NCI-H774 (cell line): ENCODE data around the gene VSNL1.

Experiments used
- DNase-seq: peaks from one replicate; lab custom pipeline; 2025; lab: John Stamatoyannopoulos, UW

Gene VSNL1

GRCh38 chr2:17614174-17614930, 73.9 kb downstream of the VSNL1 start:
- no peak for DNase-seq

- no peak for DNase-seq
These were observed 74.7 kb downstream of the VSNL1 start for GRCh38 chr2:17615147-17615546.

GRCh38 chr2:17615728-17616351, 75.3 kb downstream of the VSNL1 start:
- DNase-seq = no peak

GRCh38 chr2:17616405-17616804, 75.9 kb downstream of the VSNL1 start:
- DNase-seq = no peak

GRCh38 chr2:17617516-17617915, 77.0 kb downstream of the VSNL1 start:
- DNase-seq = no peak

- DNase-seq = no peak
These were observed 77.5 kb downstream of the VSNL1 start for GRCh38 chr2:17617955-17618354.

GRCh38 chr2:17620280-17620679, 79.8 kb downstream of the VSNL1 start:
- DNase-seq = no peak

- no peak for DNase-seq
These were observed 80.3 kb downstream of the VSNL1 start for GRCh38 chr2:17620841-17621240.

GRCh38 chr2:17621781-17622180, 81.3 kb downstream of the VSNL1 start:
- no peak for DNase-seq

- DNase-seq = no peak
These were observed 85.0 kb downstream of the VSNL1 start for GRCh38 chr2:17625446-17625845.

GRCh38 chr2:17626986-17627385, 86.5 kb downstream of the VSNL1 start:
- no peak for DNase-seq

GRCh38 chr2:17627434-17627833, 86.9 kb downstream of the VSNL1 start:
- no peak for DNase-seq

- DNase-seq = no peak
These were observed 88.1 kb downstream of the VSNL1 start for GRCh38 chr2:17628349-17629261.

GRCh38 chr2:17630089-17630488, 89.6 kb downstream of the VSNL1 start:
- DNase-seq = no peak

- DNase-seq = no peak
These were observed 94.5 kb downstream of the VSNL1 start for GRCh38 chr2:17634997-17635396.

GRCh38 chr2:17636257-17636656, 95.8 kb downstream of the VSNL1 start:
- DNase-seq = no peak

GRCh38 chr2:17637131-17637906, 96.8 kb downstream of the VSNL1 start:
- no peak for DNase-seq

GRCh38 chr2:17638196-17638743, 97.8 kb downstream of the VSNL1 start:
- no peak for DNase-seq

- DNase-seq = no peak
These were observed 99.9 kb downstream of the VSNL1 start for GRCh38 chr2:17640406-17640805.

GRCh38 chr2:17643031-17643615, 102.6 kb downstream of the VSNL1 start:
- DNase-seq = no peak

- DNase-seq = no peak
These were observed 104.7 kb downstream of the VSNL1 start for GRCh38 chr2:17644997-17645720.
